Measurements from ENCODE around the gene MAPKAP1. TPM values are rescaled to one million over a fixed set of nuclear protein-coding genes. Genes with fewer than 3 reads are reported as not detected.
A peak's percentile ranks its signal among the peaks of the same experiment; 100 is the strongest.
"Not testable (repeated sequence)": the region's sequence is repeated elsewhere in the genome, so short reads cannot be mapped to it uniquely, and the experiment has no call there.

MAPKAP1 gene
- total and polyA plus RNA-seq, 4 donors = 44.5 to 64.0 (median 62.6) TPM

DNA sequence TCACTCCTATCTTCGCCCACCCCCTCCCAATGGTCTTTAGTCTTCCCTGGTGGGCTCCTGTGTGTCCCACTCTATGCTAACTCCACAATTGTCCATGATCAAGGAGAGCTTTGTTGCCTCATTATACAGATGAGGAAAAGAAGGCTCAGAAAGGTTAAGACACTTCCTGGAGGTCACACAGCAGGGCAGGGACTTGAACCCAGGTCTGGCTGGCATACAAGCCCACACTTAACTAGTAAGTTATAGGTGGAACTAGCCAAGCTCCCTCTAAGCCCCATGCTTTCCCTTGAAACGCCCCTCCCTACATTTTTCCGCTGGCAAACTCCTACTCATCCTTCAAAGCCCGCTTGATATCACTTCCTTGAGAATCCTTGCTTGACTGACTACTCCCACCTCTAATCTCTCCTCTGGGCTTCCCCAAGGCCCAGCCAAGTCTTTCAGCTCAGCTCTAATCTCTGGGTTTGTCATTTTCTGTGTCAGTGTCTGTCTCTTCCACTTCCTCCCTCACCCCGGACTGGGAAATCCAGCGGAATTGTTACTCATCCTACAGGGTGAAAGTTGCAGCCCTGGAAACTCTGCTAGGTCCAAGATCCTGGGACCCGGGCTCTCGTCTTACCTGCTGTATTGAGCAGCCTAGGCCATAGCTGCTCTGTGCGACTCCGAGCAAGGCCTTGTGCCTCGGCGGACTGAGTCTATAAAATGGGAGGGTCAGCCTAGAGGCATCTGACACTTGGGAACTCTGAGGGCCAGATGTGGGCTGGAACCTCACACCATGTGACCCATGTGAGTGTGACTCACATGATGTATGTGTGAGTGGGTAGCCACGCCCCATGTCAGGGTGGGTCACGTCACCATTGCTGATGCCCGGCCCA, 300.8 kb downstream of the MAPKAP1 start:
- H3K27ac ChIP-seq (ENCODE audit: low read depth, low read length) = no peak overlapping the region
- WGBS (ENCODE audit: insufficient coverage) = 95% methylated on average over 15 of the region's 15 CpGs
- DNase-seq (ENCODE audit: low read depth in 4 of 6, low spot score in 6 of 6) = no peak
- H3K36me3 ChIP-seq (ENCODE audit: control insufficient read depth, insufficient read depth, low read length) = no peaks in the 10 kb centered on the region
- peaks cover 18% of the 10 kb centered on the region for H3K4me1 ChIP-seq (ENCODE audit: control insufficient read depth, insufficient read depth, low read length)
- peaks cover 3% of the 10 kb centered on the region for H3K27me3 ChIP-seq (ENCODE audit: control insufficient read depth, insufficient read depth, low read length)
- no peaks in the 10 kb centered on the region for H3K9me3 ChIP-seq (ENCODE audit: control insufficient read depth, insufficient read depth, low read length)
- H3K4me3 ChIP-seq (ENCODE audit: low read depth, low read length) = no peak overlapping the region

DNA sequence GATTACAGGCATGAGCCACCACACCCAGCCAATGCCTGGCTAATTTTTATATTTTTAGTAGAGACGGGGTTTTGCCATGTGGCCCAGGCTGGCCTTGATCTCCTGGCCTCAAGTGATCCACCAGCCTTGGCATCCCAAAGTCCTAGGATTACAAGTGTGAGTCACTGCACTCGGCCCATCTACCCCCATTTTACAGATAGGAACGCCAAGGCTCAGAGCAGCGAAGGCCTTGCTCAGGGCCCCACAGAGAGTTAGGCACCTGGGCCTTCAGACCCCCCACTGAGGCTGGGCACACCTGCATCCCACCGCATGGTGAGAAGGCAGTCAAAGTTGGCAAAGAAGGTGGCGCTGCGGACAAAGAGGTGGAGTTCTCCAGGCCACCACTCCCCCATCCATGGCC, 302.3 kb downstream of the MAPKAP1 start:
- Histone ChIP-seq H3K36me3 (ENCODE audit: control insufficient read depth, insufficient read depth, low read length) (peaks cover under 1% of the 10 kb centered on the region), H3K27ac (ENCODE audit: low read depth, low read length) (no peak overlapping the region), H3K27me3 (ENCODE audit: control insufficient read depth, insufficient read depth, low read length) (peaks cover 3% of the 10 kb centered on the region), H3K9me3 (ENCODE audit: control insufficient read depth, insufficient read depth, low read length) (no peaks in the 10 kb centered on the region), H3K4me3 (ENCODE audit: low read depth, low read length) (no peak overlapping the region), H3K4me1 (ENCODE audit: control insufficient read depth, insufficient read depth, low read length) (peaks cover 18% of the 10 kb centered on the region)
- 100% methylated on average over 2 of the region's 7 CpGs for WGBS (ENCODE audit: insufficient coverage)
- DNase-seq (ENCODE audit: low read depth in 4 of 6, low spot score in 6 of 6) = no peak

DNA sequence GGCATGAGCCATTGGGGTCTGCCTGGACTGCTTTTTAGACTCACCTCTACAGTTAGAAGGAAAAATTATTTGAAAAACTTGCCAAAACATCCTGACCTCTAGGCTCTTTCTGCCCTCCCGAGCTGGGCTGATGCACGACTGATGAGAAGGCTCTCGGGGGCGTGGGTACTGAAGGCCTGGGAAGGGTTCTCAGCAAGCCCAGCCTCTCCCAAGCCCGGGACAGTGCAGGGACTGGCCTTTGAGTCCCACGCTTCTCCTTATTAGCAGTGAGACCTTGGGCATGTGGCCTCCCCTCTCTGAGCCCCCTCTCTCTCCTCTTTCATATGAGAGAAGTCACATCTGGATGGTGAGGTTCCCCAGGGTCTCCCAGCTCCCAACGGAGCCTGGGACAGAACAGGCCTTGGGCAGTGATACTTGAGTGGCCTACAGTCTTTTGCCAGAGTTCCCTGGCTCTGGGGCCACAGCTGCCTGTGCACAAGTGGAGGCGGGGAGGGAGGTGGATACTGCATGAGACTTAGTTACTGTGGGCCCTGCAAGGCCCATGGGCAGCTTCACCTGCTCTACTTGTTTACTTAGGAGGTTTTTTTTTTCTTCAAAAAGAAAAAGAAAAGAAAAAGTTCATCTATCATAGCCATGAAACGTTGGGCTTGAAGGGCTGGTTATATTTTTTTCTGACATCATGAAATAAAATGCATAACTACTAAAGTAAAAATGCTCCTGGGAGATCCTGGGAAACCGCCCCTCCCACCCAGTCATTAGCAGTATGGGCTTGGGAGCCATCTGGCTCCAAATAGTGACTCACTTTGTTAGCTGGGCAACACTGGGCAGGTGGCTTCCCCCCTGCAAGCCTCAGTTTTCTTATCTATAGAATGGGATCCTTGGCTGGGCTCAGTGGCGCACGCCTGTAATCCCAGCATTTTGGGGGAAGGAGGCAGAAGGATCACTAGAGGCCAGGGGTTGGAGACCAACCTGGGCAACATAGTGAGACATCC, 306.0 kb downstream of the MAPKAP1 start:
- no peak for DNase-seq (ENCODE audit: low read depth in 4 of 6, low spot score in 6 of 6)
- Histone ChIP-seq H3K36me3 (ENCODE audit: control insufficient read depth, insufficient read depth, low read length) (peaks cover 2% of the 10 kb centered on the region), H3K4me3 (ENCODE audit: low read depth, low read length) (no peak overlapping the region), H3K27me3 (ENCODE audit: control insufficient read depth, insufficient read depth, low read length) (no peaks in the 10 kb centered on the region), H3K9me3 (ENCODE audit: control insufficient read depth, insufficient read depth, low read length) (no peaks in the 10 kb centered on the region), H3K27ac (ENCODE audit: low read depth, low read length) (no peak overlapping the region), H3K4me1 (ENCODE audit: control insufficient read depth, insufficient read depth, low read length) (peaks cover 9% of the 10 kb centered on the region)
- WGBS (ENCODE audit: insufficient coverage) = 91% methylated on average over 8 of the region's 12 CpGs

DNA sequence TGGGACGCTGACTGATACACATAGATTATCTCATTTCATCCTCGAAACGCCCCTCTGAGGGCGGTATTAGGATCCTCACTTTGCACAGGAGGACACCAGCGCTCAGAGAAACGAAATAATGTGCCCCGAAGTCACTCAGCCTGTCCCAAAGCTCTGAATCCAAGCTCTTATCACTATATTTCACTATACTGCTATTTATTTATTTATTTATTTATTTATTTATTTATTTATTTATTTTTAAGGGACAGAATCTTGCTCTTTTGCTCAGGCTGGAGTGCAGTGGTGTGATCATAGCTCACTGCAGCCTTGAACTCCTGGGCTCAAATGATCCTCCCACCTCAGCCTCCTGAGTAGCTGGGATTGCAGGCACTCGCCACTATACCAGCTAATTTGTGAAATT, 306.8 kb downstream of the MAPKAP1 start:
- H3K4me3 ChIP-seq (ENCODE audit: low read depth, low read length); H3K27me3 ChIP-seq (ENCODE audit: control insufficient read depth, insufficient read depth, low read length); H3K4me1 ChIP-seq (ENCODE audit: control insufficient read depth, insufficient read depth, low read length); H3K9me3 ChIP-seq (ENCODE audit: control insufficient read depth, insufficient read depth, low read length); DNase-seq (ENCODE audit: low read depth in 4 of 6, low spot score in 6 of 6); H3K36me3 ChIP-seq (ENCODE audit: control insufficient read depth, insufficient read depth, low read length); H3K27ac ChIP-seq (ENCODE audit: low read depth, low read length): not testable (repeated sequence)
- WGBS (ENCODE audit: insufficient coverage) = 75% methylated on average over 6 of the region's 8 CpGs

DNA sequence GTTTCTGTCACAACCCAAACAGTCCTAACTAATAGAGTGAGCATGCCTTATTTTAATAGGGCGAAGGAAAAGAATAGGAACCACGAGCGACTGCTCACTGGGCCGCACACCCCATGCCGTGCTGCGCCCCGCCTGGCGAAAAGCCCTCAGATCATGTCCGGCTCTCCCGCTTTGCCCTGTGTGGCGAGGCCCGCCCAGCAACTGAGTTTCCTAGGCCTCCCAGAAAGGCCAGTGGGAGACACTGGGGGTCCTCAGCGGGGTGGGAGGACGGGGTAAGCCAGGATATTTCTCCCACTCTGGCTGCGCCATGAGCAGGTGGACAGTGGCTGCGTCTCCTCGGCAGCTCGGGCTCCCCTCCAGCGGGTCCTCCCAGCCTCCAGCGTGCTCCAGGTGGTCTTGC, 307.3 kb downstream of the MAPKAP1 start:
- peaks cover 9% of the 10 kb centered on the region for H3K4me1 ChIP-seq (ENCODE audit: control insufficient read depth, insufficient read depth, low read length)
- H3K4me3 ChIP-seq (ENCODE audit: low read depth, low read length) = no peak overlapping the region
- H3K9me3 ChIP-seq (ENCODE audit: control insufficient read depth, insufficient read depth, low read length) = no peaks in the 10 kb centered on the region
- H3K27ac ChIP-seq (ENCODE audit: low read depth, low read length) = no peak overlapping the region
- H3K27me3 ChIP-seq (ENCODE audit: control insufficient read depth, insufficient read depth, low read length) = no peaks in the 10 kb centered on the region
- 86% methylated on average over 20 of the region's 20 CpGs for WGBS (ENCODE audit: insufficient coverage)
- no peak for DNase-seq (ENCODE audit: low read depth in 4 of 6, low spot score in 6 of 6)
- H3K36me3 ChIP-seq (ENCODE audit: control insufficient read depth, insufficient read depth, low read length) = peaks cover 2% of the 10 kb centered on the region

DNA sequence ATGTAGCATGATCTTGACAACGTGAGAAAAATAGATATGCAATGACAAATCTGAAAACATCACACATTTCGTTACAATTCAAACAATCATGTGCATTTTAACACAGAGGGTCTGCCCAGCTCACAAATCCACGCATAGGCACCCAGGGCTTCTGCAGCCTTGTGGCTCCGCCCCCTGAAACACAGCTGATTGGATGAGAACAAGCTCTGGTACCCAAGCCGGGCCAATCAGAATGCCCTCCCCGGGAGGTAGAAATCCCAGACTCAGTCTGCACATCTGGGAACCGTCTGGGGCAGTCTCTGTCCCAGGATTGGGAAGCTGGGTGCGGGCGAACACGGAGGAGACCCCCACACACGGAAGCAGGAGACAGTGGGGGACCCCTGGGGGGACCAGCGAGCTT, 307.8 kb downstream of the MAPKAP1 start:
- WGBS (ENCODE audit: insufficient coverage) = 94% methylated on average over 9 of the region's 12 CpGs
- H3K27ac ChIP-seq (ENCODE audit: low read depth, low read length) = no peak overlapping the region
- H3K9me3 ChIP-seq (ENCODE audit: control insufficient read depth, insufficient read depth, low read length) = no peaks in the 10 kb centered on the region
- H3K4me1 ChIP-seq (ENCODE audit: control insufficient read depth, insufficient read depth, low read length) = peaks cover 9% of the 10 kb centered on the region
- DNase-seq (ENCODE audit: low read depth in 4 of 6, low spot score in 6 of 6) = no peak
- no peaks in the 10 kb centered on the region for H3K27me3 ChIP-seq (ENCODE audit: control insufficient read depth, insufficient read depth, low read length)
- H3K36me3 ChIP-seq (ENCODE audit: control insufficient read depth, insufficient read depth, low read length) = peaks cover 2% of the 10 kb centered on the region
- no peak overlapping the region for H3K4me3 ChIP-seq (ENCODE audit: low read depth, low read length)

DNA sequence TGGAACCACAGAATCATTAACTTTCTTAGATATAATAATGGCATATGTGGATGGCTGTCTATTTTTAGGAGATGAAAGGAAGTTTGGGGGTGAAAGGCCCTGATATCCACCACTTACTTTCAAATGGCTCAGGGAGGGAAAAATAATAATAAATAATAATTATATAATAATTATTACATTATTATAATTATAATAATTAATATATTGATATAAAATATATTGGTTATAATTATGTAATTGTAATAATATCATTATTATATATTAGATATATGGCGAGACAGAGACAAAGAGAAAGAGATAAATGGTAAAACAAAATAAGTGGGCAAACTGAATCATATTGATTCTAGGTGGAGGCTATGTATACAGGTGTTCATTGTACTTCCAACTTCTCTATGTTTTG, 308.8 kb downstream of the MAPKAP1 start:
- Histone ChIP-seq H3K4me3 (ENCODE audit: low read depth, low read length) (no peak overlapping the region), H3K9me3 (ENCODE audit: control insufficient read depth, insufficient read depth, low read length) (no peaks in the 10 kb centered on the region), H3K27ac (ENCODE audit: low read depth, low read length) (no peak overlapping the region), H3K36me3 (ENCODE audit: control insufficient read depth, insufficient read depth, low read length) (peaks cover 2% of the 10 kb centered on the region), H3K4me1 (ENCODE audit: control insufficient read depth, insufficient read depth, low read length) (peaks cover 9% of the 10 kb centered on the region), H3K27me3 (ENCODE audit: control insufficient read depth, insufficient read depth, low read length) (no peaks in the 10 kb centered on the region)
- WGBS (ENCODE audit: insufficient coverage) = no CpG with 5 or more reads among the region's 1 CpG
- no peak for DNase-seq (ENCODE audit: low read depth in 4 of 6, low spot score in 6 of 6)

DNA sequence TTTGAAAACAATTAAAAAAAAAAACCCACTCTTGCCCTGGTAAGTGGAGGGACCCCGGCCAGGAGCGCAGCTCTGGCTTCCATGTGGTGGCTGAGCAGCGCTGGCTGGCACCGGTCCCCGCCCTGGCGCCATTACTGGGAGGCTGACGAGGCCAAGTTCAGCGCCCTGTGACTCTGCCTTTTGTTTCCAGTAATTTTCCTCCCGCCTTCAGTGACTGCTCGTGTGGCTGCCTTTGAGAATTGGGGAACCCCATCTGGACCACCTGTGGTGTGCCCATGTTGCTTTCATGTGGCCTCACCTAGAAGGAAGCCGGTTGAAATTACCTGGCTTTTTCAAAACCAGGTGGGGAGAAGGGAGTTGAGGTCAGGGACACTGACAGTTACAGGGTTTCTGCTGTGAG, 309.3 kb downstream of the MAPKAP1 start:
- Histone ChIP-seq H3K36me3 (ENCODE audit: control insufficient read depth, insufficient read depth, low read length) (peaks cover 2% of the 10 kb centered on the region), H3K27ac (ENCODE audit: low read depth, low read length) (no peak overlapping the region), H3K4me3 (ENCODE audit: low read depth, low read length) (no peak overlapping the region), H3K27me3 (ENCODE audit: control insufficient read depth, insufficient read depth, low read length) (no peaks in the 10 kb centered on the region), H3K4me1 (ENCODE audit: control insufficient read depth, insufficient read depth, low read length) (peaks cover 9% of the 10 kb centered on the region), H3K9me3 (ENCODE audit: control insufficient read depth, insufficient read depth, low read length) (no peaks in the 10 kb centered on the region)
- peak in 1 of 6 donors; percentile 61 for DNase-seq (ENCODE audit: low read depth in 4 of 6, low spot score in 6 of 6)
- 45% methylated on average over 10 of the region's 11 CpGs for WGBS (ENCODE audit: insufficient coverage)

DNA sequence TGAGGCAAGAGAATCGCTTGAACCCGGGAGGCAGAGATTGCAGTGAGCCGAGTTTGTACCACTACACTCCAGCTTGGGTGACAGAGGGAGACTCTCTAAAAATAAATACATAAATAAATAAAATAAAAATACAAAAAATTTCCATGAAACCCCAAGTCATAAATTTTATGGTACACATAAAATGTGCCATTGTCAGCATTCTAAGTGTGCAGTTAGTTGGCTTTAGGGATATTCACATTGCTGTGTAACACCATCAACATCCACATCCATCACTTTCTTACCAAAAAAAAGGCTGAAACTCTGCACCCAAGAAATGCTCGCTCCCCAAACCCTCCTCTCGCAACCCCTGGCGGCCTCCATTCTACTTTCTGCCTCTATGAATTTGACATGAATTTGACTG, 310.2 kb downstream of the MAPKAP1 start:
- peaks cover 9% of the 10 kb centered on the region for H3K4me1 ChIP-seq (ENCODE audit: control insufficient read depth, insufficient read depth, low read length)
- H3K27ac ChIP-seq (ENCODE audit: low read depth, low read length) = no peak overlapping the region
- peaks cover 2% of the 10 kb centered on the region for H3K36me3 ChIP-seq (ENCODE audit: control insufficient read depth, insufficient read depth, low read length)
- no peak overlapping the region for H3K4me3 ChIP-seq (ENCODE audit: low read depth, low read length)
- H3K27me3 ChIP-seq (ENCODE audit: control insufficient read depth, insufficient read depth, low read length) = no peaks in the 10 kb centered on the region
- no peaks in the 10 kb centered on the region for H3K9me3 ChIP-seq (ENCODE audit: control insufficient read depth, insufficient read depth, low read length)
- no peak for DNase-seq (ENCODE audit: low read depth in 4 of 6, low spot score in 6 of 6)
- 84% methylated on average over 5 of the region's 6 CpGs for WGBS (ENCODE audit: insufficient coverage)

Data from spinal cord (tissue), 10 donors.